Measurements from ENCODE around the gene TPI1. TPM values are rescaled to one million over a fixed set of nuclear protein-coding genes. Genes with fewer than 3 reads are reported as not detected.
A peak's percentile ranks its signal among the peaks of the same experiment; 100 is the strongest.
"Not testable (repeated sequence)": the region's sequence is repeated elsewhere in the genome, so short reads cannot be mapped to it uniquely, and the experiment has no call there.

The TPI1 gene
- total and polyA plus RNA-seq, 9 donors, result 707 to 1,287 (median 972) TPM

GRCh38 chr12:6853626-6854025 lies 13.7 kb upstream of the TPI1 start:
- H3K9me3 ChIP-seq (replicated peaks; ENCODE audit: control insufficient read depth, low read depth, low read length), result no peaks in the 10 kb centered on the region
- no peak for DNase-seq
- no CpG with 5 or more reads among the region's 1 CpG for WGBS (ENCODE audit: insufficient coverage)
- peaks cover 62% of the 10 kb centered on the region for H3K36me3 ChIP-seq (ENCODE audit: control insufficient read depth, insufficient read depth, low read length)
- peaks cover 28% of the 10 kb centered on the region for H3K4me1 ChIP-seq (ENCODE audit: control insufficient read depth, insufficient read depth, low read length)
- peak overlapping the region; percentile 72 for H3K27ac ChIP-seq (ENCODE audit: low read length)
- H3K27me3 ChIP-seq (ENCODE audit: control insufficient read depth, insufficient read depth, low read length), result no peaks in the 10 kb centered on the region
- no peak overlapping the region for H3K4me3 ChIP-seq (ENCODE audit: low read length)

GRCh38 chr12:6854036-6854435 lies 13.3 kb upstream of the TPI1 start:
- Histone ChIP-seq H3K27ac (ENCODE audit: low read length) (no peak overlapping the region), H3K4me3 (ENCODE audit: low read length) (no peak overlapping the region), H3K9me3 (replicated peaks; ENCODE audit: control insufficient read depth, low read depth, low read length) (no peaks in the 10 kb centered on the region), H3K27me3 (ENCODE audit: control insufficient read depth, insufficient read depth, low read length) (no peaks in the 10 kb centered on the region), H3K36me3 (ENCODE audit: control insufficient read depth, insufficient read depth, low read length) (peaks cover 62% of the 10 kb centered on the region), H3K4me1 (ENCODE audit: control insufficient read depth, insufficient read depth, low read length) (peaks cover 30% of the 10 kb centered on the region)
- DNase-seq, result no peak
- 76% methylated on average over 5 of the region's 6 CpGs for WGBS (ENCODE audit: insufficient coverage)

GRCh38 chr12:6855322-6855721 lies 12.0 kb upstream of the TPI1 start:
- Histone ChIP-seq H3K4me3 (ENCODE audit: low read length) (no peak overlapping the region), H3K9me3 (replicated peaks; ENCODE audit: control insufficient read depth, low read depth, low read length) (no peaks in the 10 kb centered on the region), H3K36me3 (ENCODE audit: control insufficient read depth, insufficient read depth, low read length) (peaks cover 65% of the 10 kb centered on the region), H3K4me1 (ENCODE audit: control insufficient read depth, insufficient read depth, low read length) (peaks cover 24% of the 10 kb centered on the region), H3K27me3 (ENCODE audit: control insufficient read depth, insufficient read depth, low read length) (no peaks in the 10 kb centered on the region), H3K27ac (ENCODE audit: low read length) (no peak overlapping the region)
- 87% methylated on average over 12 of the region's 14 CpGs for WGBS (ENCODE audit: insufficient coverage)
- DNase-seq, result no peak

GRCh38 chr12:6858799-6859198 lies 8.5 kb upstream of the TPI1 start:
- Histone ChIP-seq H3K9me3 (replicated peaks; ENCODE audit: control insufficient read depth, low read depth, low read length) (no peaks in the 10 kb centered on the region), H3K4me3 (ENCODE audit: low read length) (no peak overlapping the region), H3K27me3 (ENCODE audit: control insufficient read depth, insufficient read depth, low read length) (no peaks in the 10 kb centered on the region), H3K4me1 (ENCODE audit: control insufficient read depth, insufficient read depth, low read length) (peaks cover 10% of the 10 kb centered on the region), H3K36me3 (ENCODE audit: control insufficient read depth, insufficient read depth, low read length) (peaks cover 90% of the 10 kb centered on the region), H3K27ac (ENCODE audit: low read length) (peak overlapping the region; percentile 75)
- DNase-seq, result peak; percentile 50
- 100% methylated on average over 1 of the region's 2 CpGs for WGBS (ENCODE audit: insufficient coverage)

- Histone ChIP-seq H3K4me3 (ENCODE audit: low read length) (no peak overlapping the region), H3K36me3 (ENCODE audit: control insufficient read depth, insufficient read depth, low read length) (peaks cover 94% of the 10 kb centered on the region), H3K27me3 (ENCODE audit: control insufficient read depth, insufficient read depth, low read length) (no peaks in the 10 kb centered on the region), H3K4me1 (ENCODE audit: control insufficient read depth, insufficient read depth, low read length) (peaks cover 10% of the 10 kb centered on the region), H3K27ac (ENCODE audit: low read length) (no peak overlapping the region), H3K9me3 (replicated peaks; ENCODE audit: control insufficient read depth, low read depth, low read length) (no peaks in the 10 kb centered on the region)
- 90% methylated on average over 7 of the region's 9 CpGs for WGBS (ENCODE audit: insufficient coverage)
- DNase-seq, result no peak
These were observed 7.2 kb upstream of the TPI1 start for GRCh38 chr12:6860116-6860515.

GRCh38 chr12:6860942-6861341 lies 6.4 kb upstream of the TPI1 start:
- Histone ChIP-seq H3K27ac (ENCODE audit: low read length) (no peak overlapping the region), H3K27me3 (ENCODE audit: control insufficient read depth, insufficient read depth, low read length) (no peaks in the 10 kb centered on the region), H3K9me3 (replicated peaks; ENCODE audit: control insufficient read depth, low read depth, low read length) (no peaks in the 10 kb centered on the region), H3K4me1 (ENCODE audit: control insufficient read depth, insufficient read depth, low read length) (peaks cover 11% of the 10 kb centered on the region), H3K36me3 (ENCODE audit: control insufficient read depth, insufficient read depth, low read length) (peaks cover 92% of the 10 kb centered on the region), H3K4me3 (ENCODE audit: low read length) (no peak overlapping the region)
- no peak for DNase-seq
- 97% methylated on average over 7 of the region's 7 CpGs for WGBS (ENCODE audit: insufficient coverage)

- Histone ChIP-seq H3K27ac (ENCODE audit: low read length) (no peak overlapping the region), H3K36me3 (ENCODE audit: control insufficient read depth, insufficient read depth, low read length) (peaks cover 92% of the 10 kb centered on the region), H3K27me3 (ENCODE audit: control insufficient read depth, insufficient read depth, low read length) (no peaks in the 10 kb centered on the region), H3K4me3 (ENCODE audit: low read length) (no peak overlapping the region), H3K9me3 (replicated peaks; ENCODE audit: control insufficient read depth, low read depth, low read length) (no peaks in the 10 kb centered on the region), H3K4me1 (ENCODE audit: control insufficient read depth, insufficient read depth, low read length) (peaks cover 14% of the 10 kb centered on the region)
- no peak for DNase-seq
- 94% methylated on average over 8 of the region's 9 CpGs for WGBS (ENCODE audit: insufficient coverage)
These were observed 5.9 kb upstream of the TPI1 start for GRCh38 chr12:6861391-6861790.

GRCh38 chr12:6863033-6863432 lies 4.3 kb upstream of the TPI1 start:
- DNase-seq, result no peak
- 89% methylated on average over 11 of the region's 11 CpGs for WGBS (ENCODE audit: insufficient coverage)

GRCh38 chr12:6863586-6864321 lies 3.6 kb upstream of the TPI1 start:
- Histone ChIP-seq H3K27ac (ENCODE audit: low read length) (no peak overlapping the region), H3K36me3 (ENCODE audit: control insufficient read depth, insufficient read depth, low read length) (peaks cover 73% of the 10 kb centered on the region), H3K27me3 (ENCODE audit: control insufficient read depth, insufficient read depth, low read length) (no peaks in the 10 kb centered on the region), H3K4me1 (ENCODE audit: control insufficient read depth, insufficient read depth, low read length) (peaks cover 23% of the 10 kb centered on the region), H3K4me3 (ENCODE audit: low read length) (no peak overlapping the region), H3K9me3 (replicated peaks; ENCODE audit: control insufficient read depth, low read depth, low read length) (no peaks in the 10 kb centered on the region)
- WGBS (ENCODE audit: insufficient coverage), result 91% methylated on average over 8 of the region's 16 CpGs
- no peak for DNase-seq

More at GRCh38 chr12:6863033-6863432, 4.3 kb upstream of the TPI1 start:
- no peak overlapping the region for H3K27ac ChIP-seq (ENCODE audit: low read length)
- H3K9me3 ChIP-seq (replicated peaks; ENCODE audit: control insufficient read depth, low read depth, low read length), result no peaks in the 10 kb centered on the region
- H3K27me3 ChIP-seq (ENCODE audit: control insufficient read depth, insufficient read depth, low read length), result no peaks in the 10 kb centered on the region
- no peak overlapping the region for H3K4me3 ChIP-seq (ENCODE audit: low read length)
- peaks cover 21% of the 10 kb centered on the region for H3K4me1 ChIP-seq (ENCODE audit: control insufficient read depth, insufficient read depth, low read length)
- H3K36me3 ChIP-seq (ENCODE audit: control insufficient read depth, insufficient read depth, low read length), result peaks cover 78% of the 10 kb centered on the region

GRCh38 chr12:6865307-6865706 lies 2.0 kb upstream of the TPI1 start:
- H3K9me3 ChIP-seq (replicated peaks; ENCODE audit: control insufficient read depth, low read depth, low read length); H3K4me3 ChIP-seq (ENCODE audit: low read length); H3K27me3 ChIP-seq (ENCODE audit: control insufficient read depth, insufficient read depth, low read length); H3K27ac ChIP-seq (ENCODE audit: low read length); DNase-seq: not testable (repeated sequence)
- H3K4me1 ChIP-seq (ENCODE audit: control insufficient read depth, insufficient read depth, low read length), result peaks cover 30% of the 10 kb centered on the region
- peaks cover 75% of the 10 kb centered on the region for H3K36me3 ChIP-seq (ENCODE audit: control insufficient read depth, insufficient read depth, low read length)
- WGBS (ENCODE audit: insufficient coverage), result no CpG with 5 or more reads among the region's 5 CpGs

Measured in muscle of leg (tissue), 11 donors.